Lower leg skin (tissue), 3 donors: ENCODE data around the gene C11orf58.

Experiments used
- POLR2A ChIP-seq, 2 donors: fragments of 450-650 bp; IDR thresholded peaks; one replicate each; pipeline ENCODE4 v1.6.1; 2016 to 2017; ENCODE audit warnings: antibody characterized with exemption in 2 of 2, mild to moderate bottlenecking in 1 of 2, moderate library complexity in 1 of 2
- TF ChIP-seq, protein P1 (sequence below), 3 donors: fragments of 450-650 bp; IDR thresholded peaks; one replicate each; pipeline ENCODE4 v1.5.1; 2016; ENCODE audit warnings: antibody characterized with exemption in 3 of 3, mild to moderate bottlenecking in 3 of 3, moderate library complexity in 2 of 3

GRCh38 chr11:16743478-16743877 lies 5.0 kb downstream of the C11orf58 start:
- TF ChIP-seq, protein P1, sequence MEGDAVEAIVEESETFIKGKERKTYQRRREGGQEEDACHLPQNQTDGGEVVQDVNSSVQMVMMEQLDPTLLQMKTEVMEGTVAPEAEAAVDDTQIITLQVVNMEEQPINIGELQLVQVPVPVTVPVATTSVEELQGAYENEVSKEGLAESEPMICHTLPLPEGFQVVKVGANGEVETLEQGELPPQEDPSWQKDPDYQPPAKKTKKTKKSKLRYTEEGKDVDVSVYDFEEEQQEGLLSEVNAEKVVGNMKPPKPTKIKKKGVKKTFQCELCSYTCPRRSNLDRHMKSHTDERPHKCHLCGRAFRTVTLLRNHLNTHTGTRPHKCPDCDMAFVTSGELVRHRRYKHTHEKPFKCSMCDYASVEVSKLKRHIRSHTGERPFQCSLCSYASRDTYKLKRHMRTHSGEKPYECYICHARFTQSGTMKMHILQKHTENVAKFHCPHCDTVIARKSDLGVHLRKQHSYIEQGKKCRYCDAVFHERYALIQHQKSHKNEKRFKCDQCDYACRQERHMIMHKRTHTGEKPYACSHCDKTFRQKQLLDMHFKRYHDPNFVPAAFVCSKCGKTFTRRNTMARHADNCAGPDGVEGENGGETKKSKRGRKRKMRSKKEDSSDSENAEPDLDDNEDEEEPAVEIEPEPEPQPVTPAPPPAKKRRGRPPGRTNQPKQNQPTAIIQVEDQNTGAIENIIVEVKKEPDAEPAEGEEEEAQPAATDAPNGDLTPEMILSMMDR (IDR thresholded peaks at IDR 0.05), result no peak
- TF ChIP-seq POLR2A (IDR thresholded peaks at IDR 0.05), result no peak
